BE2C (cell line): ENCODE results near the gene NKX6-2.
"Not testable (repeated sequence)": the region's sequence is repeated elsewhere in the genome, so short reads cannot be mapped to it uniquely, and the experiment has no call there.

ENCODE experiments used
- DNase-seq: peaks from one replicate; pipeline ENCODE4 v3.0.0-alpha.2; 2020
- H3K27me3 ChIP-seq: fragments of 250-450 bp; sonication (Bioruptor Pico); 2 replicates; pipeline ENCODE4 v1.5.1; 2020; ENCODE audit warnings: mild to moderate bottlenecking
- H3K36me3 ChIP-seq: fragments of 250-450 bp; sonication (Bioruptor Pico); 2 replicates; pipeline ENCODE4 v1.5.1; 2020; ENCODE audit warnings: mild to moderate bottlenecking
- H3K4me1 ChIP-seq: fragments of 250-450 bp; sonication (Bioruptor Pico); 2 replicates; pipeline ENCODE4 v1.5.1; 2020
- H3K4me3 ChIP-seq: 2 replicates; pipeline ENCODE4 v1.5.1; 2011; ENCODE audit warnings: low read depth, low read length
- H3K9me3 ChIP-seq: fragments of 250-450 bp; sonication (Bioruptor Pico); 2 replicates; pipeline ENCODE4 v1.5.1; 2020
- CTCF ChIP-seq: IDR thresholded peaks from 2 replicates; pipeline ENCODE4 v1.5.1; 2012; ENCODE audit warnings: mild to moderate bottlenecking, low read depth, low read length

NKX6-2 gene

GRCh38 chr10:132829403-132829802 is 43.5 kb upstream of the NKX6-2 start:
- H3K36me3 ChIP-seq = no peaks in the 10 kb centered on the region
- DNase-seq = no peak
- no peak for TF ChIP-seq CTCF
- no peaks in the 10 kb centered on the region for H3K4me1 ChIP-seq
- no peak overlapping the region for H3K4me3 ChIP-seq
- H3K9me3 ChIP-seq = no peaks in the 10 kb centered on the region
- peaks cover 50% of the 10 kb centered on the region for H3K27me3 ChIP-seq

GRCh38 chr10:132828681-132829080 is 42.7 kb upstream of the NKX6-2 start:
- peaks cover 43% of the 10 kb centered on the region for H3K27me3 ChIP-seq
- no peak for TF ChIP-seq CTCF
- H3K4me3 ChIP-seq = no peak overlapping the region
- H3K4me1 ChIP-seq = no peaks in the 10 kb centered on the region
- H3K36me3 ChIP-seq = no peaks in the 10 kb centered on the region
- no peak for DNase-seq
- no peaks in the 10 kb centered on the region for H3K9me3 ChIP-seq

GRCh38 chr10:132827861-132828539 is 42.1 kb upstream of the NKX6-2 start:
- Histone ChIP-seq H3K4me3 (no peak overlapping the region), H3K27me3 (peaks cover 36% of the 10 kb centered on the region), H3K36me3 (no peaks in the 10 kb centered on the region), H3K9me3 (no peaks in the 10 kb centered on the region), H3K4me1 (no peaks in the 10 kb centered on the region)
- DNase-seq = no peak
- TF ChIP-seq CTCF = no peak

GRCh38 chr10:132827423-132827789 is 41.5 kb upstream of the NKX6-2 start:
- Histone ChIP-seq H3K9me3 (no peaks in the 10 kb centered on the region), H3K4me1 (no peaks in the 10 kb centered on the region), H3K27me3 (peaks cover 30% of the 10 kb centered on the region), H3K4me3 (no peak overlapping the region), H3K36me3 (no peaks in the 10 kb centered on the region)
- no peak for TF ChIP-seq CTCF
- no peak for DNase-seq

- no peaks in the 10 kb centered on the region for H3K4me1 ChIP-seq
- DNase-seq = peak; percentile 3
- no peak overlapping the region for H3K4me3 ChIP-seq
- no peaks in the 10 kb centered on the region for H3K9me3 ChIP-seq
- H3K36me3 ChIP-seq = no peaks in the 10 kb centered on the region
- TF ChIP-seq CTCF = no peak
- H3K27me3 ChIP-seq = peaks cover 24% of the 10 kb centered on the region
Observed at GRCh38 chr10:132826524-132827422, 40.8 kb upstream of the NKX6-2 start.

GRCh38 chr10:132825783-132826523 is 40.0 kb upstream of the NKX6-2 start:
- H3K36me3 ChIP-seq, H3K4me3 ChIP-seq, H3K4me1 ChIP-seq, H3K9me3 ChIP-seq: not testable (repeated sequence)
- H3K27me3 ChIP-seq = peaks cover 16% of the 10 kb centered on the region
- DNase-seq = peak; percentile 3
